K562 (cell line): Measurements from ENCODE around the gene TRMT2A. TPM values are rescaled to one million over a fixed set of nuclear protein-coding genes. Genes with fewer than 3 reads are reported as not detected.

Experiments
- DNMT1 ChIP-seq: fragments of 450-650 bp; IDR thresholded peaks from 2 replicates; pipeline ENCODE4 v1.6.1; 2016; ENCODE audit warnings: antibody characterized with exemption, mild to moderate bottlenecking
- ELF4 ChIP-seq: fragments of 450-650 bp; formaldehyde crosslinking; IDR thresholded peaks from 2 replicates; pipeline ENCODE4 v1.4.0; 2022; ENCODE audit warnings: missing genetic modification characterization
- ERF ChIP-seq: fragments of 450-650 bp; formaldehyde crosslinking; IDR thresholded peaks from 2 replicates; pipeline ENCODE4 v1.4.0; 2020; ENCODE audit warnings: mild to moderate bottlenecking, mixed read lengths
- HCFC1 ChIP-seq: IDR thresholded peaks from 2 replicates; pipeline ENCODE4 v1.6.1; 2012; ENCODE audit warnings: low read depth, low read length, improper control_type of control experiment
- HOMEZ ChIP-seq: fragments of 250-450 bp; sonication (Bioruptor Pico); IDR thresholded peaks from 2 replicates; pipeline ENCODE4 v1.4.0; 2020; ENCODE audit warnings: mild to moderate bottlenecking, moderate library complexity
- JUNB ChIP-seq: fragments of 450-650 bp; formaldehyde crosslinking; conservative IDR thresholded peaks from 2 replicates; pipeline ENCODE4 v1.4.0; 2020; ENCODE audit warnings: mild to moderate bottlenecking
- NR3C1 ChIP-seq: sonication (generic); formaldehyde crosslinking; IDR thresholded peaks from 2 replicates; pipeline ENCODE4 v1.8.1; 2022; ENCODE audit warnings: missing genetic modification reagents
- THAP12 ChIP-seq: fragments of 250-450 bp; sonication (Bioruptor Pico); IDR thresholded peaks from 2 replicates; pipeline ENCODE4 v1.9.0; 2021; ENCODE audit warnings: mild to moderate bottlenecking, inconsistent platforms
- TRIM24 ChIP-seq, 2 experiments: fragments of 450-650 bp; IDR thresholded peaks; 2 replicates each; pipeline ENCODE4 v1.6.1; 2016
- ZFX ChIP-seq: sonication (generic); formaldehyde crosslinking; IDR thresholded peaks from 2 replicates; pipeline ENCODE4 v1.8.0; 2022; ENCODE audit warnings: mild to moderate bottlenecking, missing genetic modification reagents, moderate library complexity
- ZNF134 ChIP-seq: fragments of 250-450 bp; sonication (Bioruptor Pico); conservative IDR thresholded peaks from 2 replicates; pipeline ENCODE4 v1.4.0; 2020
- ZNF41 ChIP-seq: fragments of 250-450 bp; sonication (Bioruptor Pico); conservative IDR thresholded peaks from 2 replicates; pipeline ENCODE4 v1.4.0; 2020; ENCODE audit warnings: mild to moderate bottlenecking
- ZNF561 ChIP-seq: fragments of 450-650 bp; formaldehyde crosslinking; conservative IDR thresholded peaks from 2 replicates; pipeline ENCODE4 v1.4.0; 2020; ENCODE audit warnings: mild to moderate bottlenecking, moderate library complexity
- ZNF586 ChIP-seq: fragments of 450-650 bp; formaldehyde crosslinking; conservative IDR thresholded peaks from 2 replicates; pipeline ENCODE4 v1.4.0; 2020; ENCODE audit warnings: mild to moderate bottlenecking, moderate library complexity
- polyA plus RNA-seq, 8 experiments: library from polyadenylated mRNA; depleted of rRNA in 4 of 8; stranded (reverse) in 5 of 8; unstranded in 3 of 8; fragments of >200 nt; fragmentation: Nextera tagmentation in 2 of 8; fragmentation: Illumina TruSeq in 1 of 8; extraction: Ambion mirVana in 2 of 8; extraction: Trizol in 1 of 8; gene quantifications; 2 replicates each; pipeline versions ENCODE4 v1.2.1 to v1.2.3, GENCODE V29; 2011 to 2014; ENCODE audit warnings: inconsistent platforms in 1 of 8, missing spikeins in 1 of 8
- total RNA-seq, 7 experiments: library from RNA; depleted of rRNA in 6 of 7; stranded (reverse); fragments of >200 nt in 6 of 7; fragmentation: Illumina TruSeq in 2 of 7; extraction: Trizol in 2 of 7; gene quantifications; 2 replicates each; pipeline versions ENCODE4 v1.2.1 to v1.2.3, GENCODE V29; 2011 to 2021; ENCODE audit warnings: low replicate concordance in 1 of 7
- TF ChIP-seq, protein P1 (sequence below), 2 experiments: IDR thresholded peaks; 2 replicates each; pipeline ENCODE4 v1.6.1; 2012; ENCODE audit warnings: improper control_type of control experiment in 2 of 2, low read depth in 2 of 2, low read length in 2 of 2, borderline replicate concordance in 1 of 2
- TF ChIP-seq, protein P2 (sequence below): fragments of 450-650 bp; formaldehyde crosslinking; IDR thresholded peaks from 2 replicates; pipeline ENCODE4 v1.4.0; 2020; ENCODE audit warnings: mild to moderate bottlenecking, moderate library complexity
- TF ChIP-seq, protein P3 (sequence below): fragments of 250-450 bp; sonication (Bioruptor Pico); IDR thresholded peaks from 2 replicates; pipeline ENCODE4 v1.5.0; 2022; ENCODE audit warnings: mild to moderate bottlenecking

TRMT2A gene
- total and polyA plus RNA-seq, 9 of the 15 experiments (the other 6 are each of a cell fraction or from before 2014, with no cell fraction given) = 1.6 to 265 (median 140) TPM

DNA sequence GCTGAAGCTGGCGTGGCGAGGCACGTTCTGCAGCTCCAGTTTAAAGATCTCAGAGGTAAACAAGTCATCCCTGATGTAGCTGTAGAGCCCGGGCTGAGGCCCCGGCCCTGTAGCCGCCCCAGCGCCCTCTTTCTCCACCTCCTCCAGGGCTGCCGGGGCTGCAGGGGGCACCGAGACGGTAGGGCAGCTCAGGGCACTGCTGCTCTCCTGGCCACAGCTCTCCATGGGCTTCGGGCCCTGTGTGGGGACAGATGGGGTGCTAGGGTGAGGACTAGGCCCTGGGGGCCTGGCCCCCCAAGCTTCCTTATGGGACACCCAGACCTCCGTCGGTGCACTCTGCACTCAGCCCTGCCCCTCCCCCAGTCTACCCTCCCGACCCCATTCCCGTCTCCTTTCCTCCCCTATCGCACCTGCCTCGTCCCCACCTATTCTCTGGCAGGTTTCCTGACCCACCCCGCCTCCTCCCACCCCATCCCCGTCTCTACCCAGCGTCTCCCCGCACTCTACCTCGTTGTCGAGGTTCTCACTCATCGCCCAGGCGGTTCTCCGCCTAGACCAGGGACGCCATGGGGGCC is 563 bp downstream of the TRMT2A start (continued):
- TF ChIP-seq, protein P1, sequence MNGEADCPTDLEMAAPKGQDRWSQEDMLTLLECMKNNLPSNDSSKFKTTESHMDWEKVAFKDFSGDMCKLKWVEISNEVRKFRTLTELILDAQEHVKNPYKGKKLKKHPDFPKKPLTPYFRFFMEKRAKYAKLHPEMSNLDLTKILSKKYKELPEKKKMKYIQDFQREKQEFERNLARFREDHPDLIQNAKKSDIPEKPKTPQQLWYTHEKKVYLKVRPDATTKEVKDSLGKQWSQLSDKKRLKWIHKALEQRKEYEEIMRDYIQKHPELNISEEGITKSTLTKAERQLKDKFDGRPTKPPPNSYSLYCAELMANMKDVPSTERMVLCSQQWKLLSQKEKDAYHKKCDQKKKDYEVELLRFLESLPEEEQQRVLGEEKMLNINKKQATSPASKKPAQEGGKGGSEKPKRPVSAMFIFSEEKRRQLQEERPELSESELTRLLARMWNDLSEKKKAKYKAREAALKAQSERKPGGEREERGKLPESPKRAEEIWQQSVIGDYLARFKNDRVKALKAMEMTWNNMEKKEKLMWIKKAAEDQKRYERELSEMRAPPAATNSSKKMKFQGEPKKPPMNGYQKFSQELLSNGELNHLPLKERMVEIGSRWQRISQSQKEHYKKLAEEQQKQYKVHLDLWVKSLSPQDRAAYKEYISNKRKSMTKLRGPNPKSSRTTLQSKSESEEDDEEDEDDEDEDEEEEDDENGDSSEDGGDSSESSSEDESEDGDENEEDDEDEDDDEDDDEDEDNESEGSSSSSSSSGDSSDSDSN (IDR thresholded peaks at IDR 0.05; ENCODE audit: borderline replicate concordance in 1 of 2, low read depth in 2 of 2, low read length in 2 of 2) = no peak
- TF ChIP-seq JUNB = 0 out of 2 replicates have a peak, but pooled peaks have one; percentile 25
- peak; percentile 41; the same call in 1 of the 2 replicates for TF ChIP-seq ZNF134 (CRISPR knock-in tag)
- TF ChIP-seq ZNF586 = 0 out of 2 replicates have a peak, but pooled peaks have one; percentile 51
- TF ChIP-seq HCFC1 = 0 out of 2 replicates have a peak, but pooled peaks have one; percentile 2
- TF ChIP-seq NR3C1 (CRISPR knock-in tag) = no peak
- TF ChIP-seq ERF (CRISPR knock-in tag) = 0 out of 2 replicates have a peak, but pooled peaks have one; percentile 7
- TF ChIP-seq, protein P2, sequence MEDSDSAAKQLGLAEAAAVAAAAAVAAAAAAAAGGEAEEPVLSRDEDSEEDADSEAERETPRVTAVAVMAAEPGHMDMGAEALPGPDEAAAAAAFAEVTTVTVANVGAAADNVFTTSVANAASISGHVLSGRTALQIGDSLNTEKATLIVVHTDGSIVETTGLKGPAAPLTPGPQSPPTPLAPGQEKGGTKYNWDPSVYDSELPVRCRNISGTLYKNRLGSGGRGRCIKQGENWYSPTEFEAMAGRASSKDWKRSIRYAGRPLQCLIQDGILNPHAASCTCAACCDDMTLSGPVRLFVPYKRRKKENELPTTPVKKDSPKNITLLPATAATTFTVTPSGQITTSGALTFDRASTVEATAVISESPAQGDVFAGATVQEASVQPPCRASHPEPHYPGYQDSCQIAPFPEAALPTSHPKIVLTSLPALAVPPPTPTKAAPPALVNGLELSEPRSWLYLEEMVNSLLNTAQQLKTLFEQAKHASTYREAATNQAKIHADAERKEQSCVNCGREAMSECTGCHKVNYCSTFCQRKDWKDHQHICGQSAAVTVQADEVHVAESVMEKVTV (CRISPR knock-in tag) = 0 out of 2 replicates have a peak, but pooled peaks have one; percentile 29
- TF ChIP-seq ZNF561 (CRISPR knock-in tag) = peak; percentile 78
- peak; percentile 97; the same call in 1 of the 2 replicates for TF ChIP-seq DNMT1
- 0 out of 2 replicates have a peak, but pooled peaks have one; percentile 50 for TF ChIP-seq ZNF41
- peak; percentile 9; the same call in 1 of the 2 replicates for TF ChIP-seq THAP12
- TF ChIP-seq ZFX = no peak
- no peak for TF ChIP-seq ELF4 (CRISPR knock-in tag)
- TF ChIP-seq HOMEZ (CRISPR knock-in tag) = peak; percentile 47; the same call in 1 of the 2 replicates
- TF ChIP-seq, protein P3, sequence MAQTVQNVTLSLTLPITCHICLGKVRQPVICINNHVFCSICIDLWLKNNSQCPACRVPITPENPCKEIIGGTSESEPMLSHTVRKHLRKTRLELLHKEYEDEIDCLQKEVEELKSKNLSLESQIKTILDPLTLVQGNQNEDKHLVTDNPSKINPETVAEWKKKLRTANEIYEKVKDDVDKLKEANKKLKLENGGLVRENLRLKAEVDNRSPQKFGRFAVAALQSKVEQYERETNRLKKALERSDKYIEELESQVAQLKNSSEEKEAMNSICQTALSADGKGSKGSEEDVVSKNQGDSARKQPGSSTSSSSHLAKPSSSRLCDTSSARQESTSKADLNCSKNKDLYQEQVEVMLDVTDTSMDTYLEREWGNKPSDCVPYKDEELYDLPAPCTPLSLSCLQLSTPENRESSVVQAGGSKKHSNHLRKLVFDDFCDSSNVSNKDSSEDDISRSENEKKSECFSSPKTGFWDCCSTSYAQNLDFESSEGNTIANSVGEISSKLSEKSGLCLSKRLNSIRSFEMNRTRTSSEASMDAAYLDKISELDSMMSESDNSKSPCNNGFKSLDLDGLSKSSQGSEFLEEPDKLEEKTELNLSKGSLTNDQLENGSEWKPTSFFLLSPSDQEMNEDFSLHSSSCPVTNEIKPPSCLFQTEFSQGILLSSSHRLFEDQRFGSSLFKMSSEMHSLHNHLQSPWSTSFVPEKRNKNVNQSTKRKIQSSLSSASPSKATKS (CRISPR knock-in tag) = 0 out of 2 replicates have a peak, but pooled peaks have one; percentile 22
- peak in 1 of 2 experiments; percentile 67; a peak in 2 of 4 replicates for TF ChIP-seq TRIM24 (IDR thresholded peaks at IDR 0.05)
